Bronchial epithelial cell (primary cell): ENCODE measurements around the gene THSD4. TPM values are rescaled to one million over a fixed set of nuclear protein-coding genes. Genes with fewer than 3 reads are reported as not detected.

Experiments
- DNase-seq: peaks from one replicate; pipeline ENCODE4 v3.0.0-alpha.2; 2010; ENCODE audit warnings: low read depth
- FAIRE-seq: peaks from 2 replicates; lab custom pipeline; 2011; peaks lifted over from hg19 to GRCh38; lab: Jason Lieb, UNC
- H3K27me3 ChIP-seq: 2 replicates; pipeline ENCODE4 v1.5.1; 2011; ENCODE audit warnings: low read length; ENCODE audit not compliant: control insufficient read depth, insufficient read depth
- H3K36me3 ChIP-seq: 2 replicates; pipeline ENCODE4 v1.5.1; 2011; ENCODE audit warnings: low read length; ENCODE audit not compliant: control insufficient read depth, insufficient read depth
- H3K4me3 ChIP-seq: 2 replicates; pipeline ENCODE4 v1.5.1; 2011; ENCODE audit warnings: mild to moderate bottlenecking, low read depth, low read length, control low read depth
- CTCF ChIP-seq: IDR thresholded peaks from 2 replicates; pipeline ENCODE4 v1.5.1; 2011; ENCODE audit warnings: mild to moderate bottlenecking, moderate library complexity, low read length, control low read depth, inconsistent platforms; ENCODE audit not compliant: insufficient read depth, severe bottlenecking
- total RNA-seq: library from RNA; depleted of rRNA; stranded (reverse); fragments of >200 nt; gene quantifications from 2 replicates; pipeline ENCODE4 v1.2.1, GENCODE V29; 2014

The THSD4 gene
- total RNA-seq, 1 donor from 2014 or later, result 14.5 TPM

- DNase-seq (no peak), FAIRE-seq (no peak)
- no peak overlapping the region for H3K4me3 ChIP-seq
Observed at GRCh38 chr15:71220828-71221227, 105.6 kb downstream of the THSD4 start.

GRCh38 chr15:71221417-71221816 lies 106.1 kb downstream of the THSD4 start:
- H3K27me3 ChIP-seq, result no peaks in the 10 kb centered on the region
- TF ChIP-seq CTCF, result no peak
- FAIRE-seq, result no peak
- no peak for DNase-seq
- H3K36me3 ChIP-seq, result no peaks in the 10 kb centered on the region
- no peak overlapping the region for H3K4me3 ChIP-seq

More at GRCh38 chr15:71220828-71221227, 105.6 kb downstream of the THSD4 start:
- Histone ChIP-seq H3K36me3 (no peaks in the 10 kb centered on the region), H3K27me3 (no peaks in the 10 kb centered on the region)
- no peak for TF ChIP-seq CTCF

- H3K36me3 ChIP-seq, result no peaks in the 10 kb centered on the region
- no peak for FAIRE-seq
Observed at GRCh38 chr15:71223516-71223915, 108.2 kb downstream of the THSD4 start.

GRCh38 chr15:71224024-71224423 lies 108.8 kb downstream of the THSD4 start:
- Histone ChIP-seq H3K4me3 (no peak overlapping the region), H3K27me3 (no peaks in the 10 kb centered on the region), H3K36me3 (no peaks in the 10 kb centered on the region)
- TF ChIP-seq CTCF, result no peak
- peak; percentile 55 for DNase-seq
- FAIRE-seq, result no peak

More at GRCh38 chr15:71223516-71223915, 108.2 kb downstream of the THSD4 start:
- TF ChIP-seq CTCF, result no peak
- H3K4me3 ChIP-seq, result no peak overlapping the region
- peak; percentile 61 for DNase-seq
- H3K27me3 ChIP-seq, result no peaks in the 10 kb centered on the region

GRCh38 chr15:71225851-71226250 lies 110.6 kb downstream of the THSD4 start:
- no peaks in the 10 kb centered on the region for H3K27me3 ChIP-seq
- no peak for DNase-seq
- no peaks in the 10 kb centered on the region for H3K36me3 ChIP-seq
- no peak for FAIRE-seq
- H3K4me3 ChIP-seq, result no peak overlapping the region
- TF ChIP-seq CTCF, result no peak
